Osteoblast (primary cell): Measurements from ENCODE around the gene ARRDC1. TPM values are rescaled to one million over a fixed set of nuclear protein-coding genes. Genes with fewer than 3 reads are reported as not detected.
A peak's percentile ranks its signal among the peaks of the same experiment; 100 is the strongest.

Source experiments
- DNase-seq: peaks from one replicate; pipeline ENCODE4 v3.0.0; 2011; ENCODE audit warnings: low spot score, mixed read lengths; ENCODE audit not compliant: insufficient read length; ENCODE audit errors: missing footprints
- H2AFZ ChIP-seq: 2 replicates; pipeline ENCODE4 v1.6.0; 2011; ENCODE audit warnings: mild to moderate bottlenecking, low read length
- H3K27ac ChIP-seq: 2 replicates; pipeline ENCODE4 v1.5.1; 2011; ENCODE audit warnings: mild to moderate bottlenecking, low read depth, low read length, moderate library complexity
- H3K27me3 ChIP-seq: 2 replicates; pipeline ENCODE4 v1.6.0; 2012; ENCODE audit warnings: mild to moderate bottlenecking, control low read depth, inconsistent platforms, low read length, moderate library complexity; ENCODE audit not compliant: insufficient read depth
- H3K36me3 ChIP-seq: 2 replicates; pipeline ENCODE4 v1.5.1; 2011; ENCODE audit warnings: mild to moderate bottlenecking, low read length, control low read depth, moderate library complexity; ENCODE audit not compliant: insufficient read depth
- H3K4me1 ChIP-seq: 2 replicates; pipeline ENCODE4 v1.5.1; 2011; ENCODE audit warnings: mild to moderate bottlenecking, low read length, control low read depth, moderate library complexity; ENCODE audit not compliant: insufficient read depth
- H3K4me2 ChIP-seq: 2 replicates; pipeline ENCODE4 v1.6.0; 2011; ENCODE audit warnings: mild to moderate bottlenecking, low read length; ENCODE audit not compliant: insufficient read depth
- H3K4me3 ChIP-seq: fragments of 200-600 bp; sonication (generic); 3 replicates; pipeline ENCODE4 v1.5.1; 2012; ENCODE audit warnings: mild to moderate bottlenecking, low read length, inconsistent platforms; ENCODE audit not compliant: insufficient read depth
- H3K79me2 ChIP-seq: 2 replicates; pipeline ENCODE4 v1.6.0; 2012; ENCODE audit warnings: mild to moderate bottlenecking, low read length, control low read depth, inconsistent platforms; ENCODE audit not compliant: insufficient read depth
- H3K9me3 ChIP-seq: 2 replicates; pipeline ENCODE4 v1.5.1; 2011; ENCODE audit warnings: low read depth, low read length, control low read depth
- H4K20me1 ChIP-seq: 2 replicates; pipeline ENCODE4 v1.6.0; 2012; ENCODE audit warnings: mild to moderate bottlenecking, low read length, control low read depth; ENCODE audit not compliant: insufficient read depth
- CTCF ChIP-seq: IDR thresholded peaks from 2 replicates; pipeline ENCODE4 v1.5.1; 2011; ENCODE audit warnings: mild to moderate bottlenecking, low read depth, low read length, moderate library complexity; ENCODE audit errors: extremely low read depth
- total RNA-seq: library from RNA; depleted of rRNA; stranded (reverse); fragments of >200 nt; gene quantifications from 2 replicates; pipeline ENCODE4 v1.2.3, GENCODE V29; 2012

Gene ARRDC1
- total RNA-seq, 1 donor: 11.9 TPM

- Histone ChIP-seq H3K9me3 (no peaks in the 10 kb centered on the region), H4K20me1 (peaks cover 17% of the 10 kb centered on the region), H3K36me3 (peaks cover 35% of the 10 kb centered on the region)
Observed at GRCh38 chr9:137588311-137588710, 17.2 kb upstream of the ARRDC1 start.

GRCh38 chr9:137588891-137589290, 16.6 kb upstream of the ARRDC1 start:
- H3K9me3 ChIP-seq: no peaks in the 10 kb centered on the region
- peak overlapping the region; percentile 92 for H3K4me2 ChIP-seq
- peaks cover 44% of the 10 kb centered on the region for H3K79me2 ChIP-seq
- peaks cover 17% of the 10 kb centered on the region for H4K20me1 ChIP-seq
- H2AFZ ChIP-seq: no peak overlapping the region
- no peaks in the 10 kb centered on the region for H3K27me3 ChIP-seq
- peaks cover 29% of the 10 kb centered on the region for H3K36me3 ChIP-seq
- H3K27ac ChIP-seq: no peak overlapping the region
- DNase-seq: peak; percentile 31
- TF ChIP-seq CTCF: no peak
- peaks cover 9% of the 10 kb centered on the region for H3K4me1 ChIP-seq
- H3K4me3 ChIP-seq: peak overlapping the region; percentile 84

More at GRCh38 chr9:137588311-137588710, 17.2 kb upstream of the ARRDC1 start:
- Histone ChIP-seq H3K4me2 (no peak overlapping the region), H3K4me1 (peaks cover 9% of the 10 kb centered on the region), H3K27ac (no peak overlapping the region), H3K79me2 (peaks cover 50% of the 10 kb centered on the region), H3K4me3 (no peak overlapping the region), H3K27me3 (no peaks in the 10 kb centered on the region), H2AFZ (no peak overlapping the region)
- DNase-seq: peak; percentile 42
- TF ChIP-seq CTCF: no peak

GRCh38 chr9:137589441-137590122, 15.9 kb upstream of the ARRDC1 start:
- H3K79me2 ChIP-seq: peaks cover 38% of the 10 kb centered on the region
- H3K27me3 ChIP-seq: no peaks in the 10 kb centered on the region
- peaks cover 17% of the 10 kb centered on the region for H4K20me1 ChIP-seq
- peak; percentile 91 for DNase-seq
- H3K4me1 ChIP-seq: peaks cover 9% of the 10 kb centered on the region
- peaks cover 29% of the 10 kb centered on the region for H3K36me3 ChIP-seq
- peak overlapping the region; percentile 62 for H2AFZ ChIP-seq
- H3K4me2 ChIP-seq: peak overlapping the region; percentile 92
- peak overlapping the region; percentile 33 for H3K27ac ChIP-seq
- TF ChIP-seq CTCF: no peak
- H3K4me3 ChIP-seq: peak overlapping the region; percentile 84
- no peaks in the 10 kb centered on the region for H3K9me3 ChIP-seq

GRCh38 chr9:137590123-137590468, 15.4 kb upstream of the ARRDC1 start:
- no peak overlapping the region for H3K4me2 ChIP-seq

More at GRCh38 chr9:137590123-137590468, 15.4 kb upstream of the ARRDC1 start:
- Histone ChIP-seq H3K4me3 (peak overlapping the region; percentile 84), H2AFZ (no peak overlapping the region), H3K4me1 (peaks cover 9% of the 10 kb centered on the region), H4K20me1 (peaks cover 17% of the 10 kb centered on the region), H3K27me3 (no peaks in the 10 kb centered on the region), H3K27ac (no peak overlapping the region), H3K79me2 (peaks cover 35% of the 10 kb centered on the region), H3K9me3 (no peaks in the 10 kb centered on the region), H3K36me3 (peaks cover 25% of the 10 kb centered on the region)
- no peak for TF ChIP-seq CTCF
- DNase-seq: no peak
